A549 (cell line): ENCODE results near the gene MRFAP1L1.

Experiments
- KDM5A ChIP-seq: fragments of 200-600 bp; sonication (generic); IDR thresholded peaks from 2 replicates; pipeline ENCODE4 v1.6.1; 2016; ENCODE audit warnings: antibody characterized with exemption, mild to moderate bottlenecking
- MAX ChIP-seq: IDR thresholded peaks from 2 replicates; pipeline ENCODE4 v1.6.1; 2012
- PBX3 ChIP-seq: IDR thresholded peaks from 2 replicates; pipeline ENCODE4 v1.6.1; 2012

GRCh38 chr4:6732441-6733357 lies 23.0 kb upstream of the MRFAP1L1 start:
- TF ChIP-seq PBX3 = no peak
- TF ChIP-seq KDM5A = no peak
- peak; percentile 72 for TF ChIP-seq MAX
